Liver (tissue), 9 donors: ENCODE measurements around the gene HOMER3. TPM values are rescaled to one million over a fixed set of nuclear protein-coding genes. Genes with fewer than 3 reads are reported as not detected.

ENCODE experiments used
- DNase-seq: peaks from one replicate; pipeline ENCODE4 v3.0.0-alpha.2; 2017; ENCODE audit warnings: low spot score
- H3K27ac ChIP-seq, 2 donors: one replicate each; pipeline ENCODE4 v1.7.0; 2013; ENCODE audit warnings: inconsistent platforms in 2 of 2, low read length in 2 of 2, control low read depth in 1 of 2, low read depth in 1 of 2, mild to moderate bottlenecking in 1 of 2
- H3K27me3 ChIP-seq, 4 donors: one replicate each; pipeline versions ENCODE4 v1.6.1 to v1.7.0; 2013; ENCODE audit warnings: low read length in 3 of 4, inconsistent platforms in 1 of 4, mild to moderate bottlenecking in 1 of 4, moderate library complexity in 1 of 4; ENCODE audit not compliant: control insufficient read depth in 4 of 4, insufficient read depth in 4 of 4
- H3K36me3 ChIP-seq, 4 donors: one replicate each; pipeline versions ENCODE4 v1.6.1 to v1.7.0; 2013; ENCODE audit warnings: low read length in 3 of 4, mild to moderate bottlenecking in 3 of 4, low read depth in 1 of 4, moderate library complexity in 1 of 4; ENCODE audit not compliant: control insufficient read depth in 4 of 4, insufficient read depth in 3 of 4
- H3K4me1 ChIP-seq, 4 donors: one replicate each; pipeline versions ENCODE4 v1.6.1 to v1.7.0; 2013; ENCODE audit warnings: low read length in 3 of 4, mild to moderate bottlenecking in 3 of 4, moderate library complexity in 1 of 4; ENCODE audit not compliant: control insufficient read depth in 4 of 4, insufficient read depth in 4 of 4
- H3K4me3 ChIP-seq, 3 donors: one replicate each; pipeline versions ENCODE4 v1.6.1 to v1.7.0; 2013; ENCODE audit warnings: low read length in 3 of 3, control low read depth in 1 of 3, low read depth in 1 of 3, mild to moderate bottlenecking in 1 of 3
- H3K9ac ChIP-seq, 2 donors: one replicate each; pipeline ENCODE4 v1.7.0; 2013; ENCODE audit warnings: low read length in 2 of 2, mild to moderate bottlenecking in 2 of 2, moderate library complexity in 2 of 2, control low read depth in 1 of 2, low read depth in 1 of 2
- H3K9me3 ChIP-seq, 4 donors: one replicate each; pipeline versions ENCODE4 v1.6.1 to v1.7.0; 2013; ENCODE audit warnings: low read length in 3 of 4; ENCODE audit not compliant: control insufficient read depth in 4 of 4
- CTCF ChIP-seq: fragments of 150-350 bp; IDR thresholded peaks from 2 replicates; pipeline ENCODE4 v1.5.1; 2017; ENCODE audit warnings: improper control_type of control experiment, low read depth, low read length; ENCODE audit not compliant: missing input control
- EGR1 ChIP-seq, 2 donors: IDR thresholded peaks; 2 replicates each; pipeline ENCODE4 v1.6.1; 2016 to 2018; ENCODE audit warnings: antibody characterized with exemption in 2 of 2, low read depth in 2 of 2
- FOXA1 ChIP-seq: IDR thresholded peaks from 2 replicates; pipeline ENCODE4 v1.6.1; 2016; ENCODE audit warnings: antibody characterized with exemption
- FOXA2 ChIP-seq: IDR thresholded peaks from 2 replicates; pipeline ENCODE4 v1.6.1; 2016; ENCODE audit warnings: antibody characterized with exemption
- GABPA ChIP-seq, 2 donors: IDR thresholded peaks in 1 of 2; conservative IDR thresholded peaks in 1 of 2; 2 replicates each; pipeline ENCODE4 v1.6.1; 2016; ENCODE audit warnings: antibody characterized with exemption in 2 of 2, mild to moderate bottlenecking in 1 of 2, moderate library complexity in 1 of 2
- HNF4A ChIP-seq, 2 donors: conservative IDR thresholded peaks; 2 replicates each; pipeline ENCODE4 v1.6.1; 2016; ENCODE audit warnings: antibody characterized with exemption in 2 of 2, mild to moderate bottlenecking in 2 of 2
- HNF4G ChIP-seq: IDR thresholded peaks from 2 replicates; pipeline ENCODE4 v1.6.1; 2016; ENCODE audit warnings: antibody characterized with exemption
- JUND ChIP-seq, 2 donors: IDR thresholded peaks; 2 replicates each; pipeline ENCODE4 v1.6.1; 2016; ENCODE audit warnings: antibody characterized with exemption in 2 of 2
- MAX ChIP-seq: IDR thresholded peaks from 2 replicates; pipeline ENCODE4 v1.6.1; 2016; ENCODE audit warnings: antibody characterized with exemption
- NR2F2 ChIP-seq: IDR thresholded peaks from 2 replicates; pipeline ENCODE4 v1.6.1; 2016; ENCODE audit warnings: antibody characterized with exemption
- RAD21 ChIP-seq, 2 donors: IDR thresholded peaks; 2 replicates each; pipeline ENCODE4 v1.6.1; 2016; ENCODE audit warnings: antibody characterized with exemption in 2 of 2, mild to moderate bottlenecking in 2 of 2
- REST ChIP-seq: IDR thresholded peaks from 2 replicates; pipeline ENCODE4 v1.6.1; 2016; ENCODE audit warnings: antibody characterized with exemption, mild to moderate bottlenecking
- RXRA ChIP-seq, 2 donors: IDR thresholded peaks; 2 replicates each; pipeline ENCODE4 v1.6.1; 2017 to 2018; ENCODE audit warnings: antibody characterized with exemption in 2 of 2, mild to moderate bottlenecking in 1 of 2
- SP1 ChIP-seq: IDR thresholded peaks from 2 replicates; pipeline ENCODE4 v1.6.1; 2018; ENCODE audit warnings: antibody characterized with exemption, mild to moderate bottlenecking
- TAF1 ChIP-seq: conservative IDR thresholded peaks from 2 replicates; pipeline ENCODE4 v1.6.1; 2016; ENCODE audit warnings: antibody characterized with exemption, mild to moderate bottlenecking
- YY1 ChIP-seq: IDR thresholded peaks from 2 replicates; pipeline ENCODE4 v1.6.1; 2016; ENCODE audit warnings: antibody characterized with exemption, mild to moderate bottlenecking
- WGBS: extraction: QIAGEN DNeasy Blood & Tissue Kit; methylation state at CpG from one replicate; pipeline ENCODE4 v1.1.7; 2013; 5-methylcytosine and 5-hydroxymethylcytosine counted together
- polyA plus RNA-seq, 2 donors: library from polyadenylated mRNA; stranded (reverse) in 1 of 2; unstranded in 1 of 2; fragments of 200-250 nt in 1 of 2; fragments of >200 nt in 1 of 2; fragmentation: Nextera tagmentation in 1 of 2; extraction: Ambion mirVana in 1 of 2; gene quantifications; one replicate each; pipeline versions ENCODE4 v1.2.1 to v1.2.3, GENCODE V29; 2013 to 2015
- total RNA-seq, 2 donors: library from RNA; depleted of rRNA; stranded (reverse); fragments of >200 nt; gene quantifications; one replicate each; pipeline ENCODE4 v1.2.3, GENCODE V29; 2014
- TF ChIP-seq, protein P1 (sequence below): IDR thresholded peaks from 2 replicates; pipeline ENCODE4 v1.6.1; 2016; ENCODE audit warnings: antibody characterized with exemption
- TF ChIP-seq, protein P2 (sequence below): IDR thresholded peaks from 2 replicates; pipeline ENCODE4 v1.6.1; 2016; ENCODE audit warnings: antibody characterized with exemption
- donor health status: healthy.
- donor health status: healthy.
- donor health status: healthy.
- donor health status: healthy.
- donor health status: healthy.

Gene HOMER3
- total and polyA plus RNA-seq, 4 donors: 0.18 to 5.4 (median 3.5) TPM

- DNase-seq: no peak
- Histone ChIP-seq H3K9me3 (no peaks in the 10 kb centered on the region), H3K27ac (no peak overlapping the region), H3K9ac (no peak overlapping the region), H3K27me3 (peaks cover 0 to 3% (median 0%) of the 10 kb centered on the region in 4 donors), H3K36me3 (peaks cover 0 to 7% (median under 1%) of the 10 kb centered on the region in 4 donors), H3K4me1 (peaks cover 0 to 3% (median 0%) of the 10 kb centered on the region in 4 donors), H3K4me3 (no peak overlapping the region)
- no peak for TF ChIP-seq SP1
- no peak for TF ChIP-seq REST
- no peak for TF ChIP-seq FOXA2
- TF ChIP-seq YY1: no peak
- TF ChIP-seq RXRA (IDR thresholded peaks at IDR 0.05): no peak
- no peak for TF ChIP-seq GABPA (IDR thresholded peaks at IDR 0.05 in 1 of 2, conservative IDR thresholded peaks at IDR 0.05 in 1 of 2)
- TF ChIP-seq, protein P1, sequence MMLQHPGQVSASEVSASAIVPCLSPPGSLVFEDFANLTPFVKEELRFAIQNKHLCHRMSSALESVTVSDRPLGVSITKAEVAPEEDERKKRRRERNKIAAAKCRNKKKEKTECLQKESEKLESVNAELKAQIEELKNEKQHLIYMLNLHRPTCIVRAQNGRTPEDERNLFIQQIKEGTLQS: no peak
- TF ChIP-seq MAX: no peak
- TF ChIP-seq NR2F2: no peak
- TF ChIP-seq HNF4A (conservative IDR thresholded peaks at IDR 0.05): no peak
- no peak for TF ChIP-seq TAF1
- no peak for TF ChIP-seq FOXA1
- TF ChIP-seq EGR1 (IDR thresholded peaks at IDR 0.05; ENCODE audit: low read depth in 2 of 2): no peak
- TF ChIP-seq, protein P2, sequence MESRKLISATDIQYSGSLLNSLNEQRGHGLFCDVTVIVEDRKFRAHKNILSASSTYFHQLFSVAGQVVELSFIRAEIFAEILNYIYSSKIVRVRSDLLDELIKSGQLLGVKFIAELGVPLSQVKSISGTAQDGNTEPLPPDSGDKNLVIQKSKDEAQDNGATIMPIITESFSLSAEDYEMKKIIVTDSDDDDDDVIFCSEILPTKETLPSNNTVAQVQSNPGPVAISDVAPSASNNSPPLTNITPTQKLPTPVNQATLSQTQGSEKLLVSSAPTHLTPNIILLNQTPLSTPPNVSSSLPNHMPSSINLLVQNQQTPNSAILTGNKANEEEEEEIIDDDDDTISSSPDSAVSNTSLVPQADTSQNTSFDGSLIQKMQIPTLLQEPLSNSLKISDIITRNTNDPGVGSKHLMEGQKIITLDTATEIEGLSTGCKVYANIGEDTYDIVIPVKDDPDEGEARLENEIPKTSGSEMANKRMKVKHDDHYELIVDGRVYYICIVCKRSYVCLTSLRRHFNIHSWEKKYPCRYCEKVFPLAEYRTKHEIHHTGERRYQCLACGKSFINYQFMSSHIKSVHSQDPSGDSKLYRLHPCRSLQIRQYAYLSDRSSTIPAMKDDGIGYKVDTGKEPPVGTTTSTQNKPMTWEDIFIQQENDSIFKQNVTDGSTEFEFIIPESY: no peak
- TF ChIP-seq CTCF: no peak
- no peak for TF ChIP-seq RAD21 (IDR thresholded peaks at IDR 0.05)
- TF ChIP-seq JUND (IDR thresholded peaks at IDR 0.05): no peak
- TF ChIP-seq HNF4G: no peak
- 58% methylated on average over 4 of the region's 4 CpGs for WGBS
Observed at GRCh38 chr19:18987456-18987855, 46.4 kb upstream of the HOMER3 start.
